ENCODE results near the gene ULBP3. TPM values are rescaled to one million over a fixed set of nuclear protein-coding genes. Genes with fewer than 3 reads are reported as not detected.
A peak's percentile ranks its signal among the peaks of the same experiment; 100 is the strongest.

ULBP3 gene
- total and polyA plus RNA-seq, 9 of the 15 experiments (the other 6 are each of a cell fraction or from before 2014, with no cell fraction given) = 0.25 to 0.33 TPM; not detected in 7

DNA sequence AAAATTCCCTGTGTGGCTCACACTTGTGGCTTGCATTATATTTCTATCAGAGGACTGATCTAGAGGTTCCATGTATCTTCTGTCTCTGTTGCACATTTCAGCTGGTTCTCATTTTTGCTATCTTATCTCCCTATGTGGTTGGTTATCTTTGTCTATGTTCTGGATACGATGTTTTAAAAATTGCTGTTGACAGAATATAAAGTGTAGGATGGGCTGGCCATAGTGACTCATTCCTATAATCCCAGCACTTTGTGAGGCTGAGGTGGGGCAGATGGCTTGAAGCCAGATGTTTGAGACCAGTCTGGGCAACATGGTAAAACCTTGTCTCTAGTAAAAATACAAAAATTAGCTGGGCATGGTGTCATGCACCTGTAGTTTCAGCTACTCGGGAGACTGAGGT lies 9.9 kb upstream of the ULBP3 start (continued):
- TF ChIP-seq, protein P1, sequence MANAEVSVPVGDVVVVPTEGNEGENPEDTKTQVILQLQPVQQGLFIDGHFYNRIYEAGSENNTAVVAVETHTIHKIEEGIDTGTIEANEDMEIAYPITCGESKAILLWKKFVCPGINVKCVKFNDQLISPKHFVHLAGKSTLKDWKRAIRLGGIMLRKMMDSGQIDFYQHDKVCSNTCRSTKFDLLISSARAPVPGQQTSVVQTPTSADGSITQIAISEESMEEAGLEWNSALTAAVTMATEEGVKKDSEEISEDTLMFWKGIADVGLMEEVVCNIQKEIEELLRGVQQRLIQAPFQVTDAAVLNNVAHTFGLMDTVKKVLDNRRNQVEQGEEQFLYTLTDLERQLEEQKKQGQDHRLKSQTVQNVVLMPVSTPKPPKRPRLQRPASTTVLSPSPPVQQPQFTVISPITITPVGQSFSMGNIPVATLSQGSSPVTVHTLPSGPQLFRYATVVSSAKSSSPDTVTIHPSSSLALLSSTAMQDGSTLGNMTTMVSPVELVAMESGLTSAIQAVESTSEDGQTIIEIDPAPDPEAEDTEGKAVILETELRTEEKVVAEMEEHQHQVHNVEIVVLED (CRISPR knock-in tag; IDR thresholded peaks at IDR 0.05) = peak; percentile 28; the same call in 1 of the 2 replicates
- TF ChIP-seq ZEB2 (IDR thresholded peaks at IDR 0.05) (peak; percentile 60; the same call in 1 of the 2 replicates), TRIM24 (IDR thresholded peaks at IDR 0.05) (peak in 1 of 2 experiments; percentile 58; a peak in 1 of 4 replicates), JUN (IDR thresholded peaks at IDR 0.05; ENCODE audit: borderline replicate concordance, low read depth, low read length) (peak; percentile 67), JUN (CRISPR knock-in tag; IDR thresholded peaks at IDR 0.05; ENCODE audit: borderline replicate concordance) (no peak), DMBX1 (CRISPR knock-in tag; IDR thresholded peaks at IDR 0.05; ENCODE audit: borderline replicate concordance) (peak; percentile 33; the same call in 1 of the 2 replicates), BCOR (IDR thresholded peaks at IDR 0.05) (peak; percentile 63; the same call in 1 of the 2 replicates), ZNF76 (CRISPR knock-in tag; IDR thresholded peaks at IDR 0.05; ENCODE audit: borderline replicate concordance) (0 out of 2 replicates have a peak, but pooled peaks have one; percentile 22), ATF7 (IDR thresholded peaks at IDR 0.05) (peak; percentile 43; the same call in 1 of the 2 replicates), NFIC (IDR thresholded peaks at IDR 0.05) (peak; percentile 87), HNRNPL (IDR thresholded peaks at IDR 0.05; ENCODE audit: low read depth, low read length) (no peak), KDM5B (IDR thresholded peaks at IDR 0.05; ENCODE audit: insufficient replicate concordance, low read depth, low read length) (no peak), ELF4 (CRISPR knock-in tag; IDR thresholded peaks at IDR 0.05) (peak; percentile 88), KLF16 (IDR thresholded peaks at IDR 0.05) (peak; percentile 82), CHCHD3 (CRISPR knock-in tag; IDR thresholded peaks at IDR 0.05) (no peak), EP300 (IDR thresholded peaks at IDR 0.05; ENCODE audit: low read length) (peak; percentile 57; the same call in 1 of the 2 replicates), ZNF644 (tag; IDR thresholded peaks at IDR 0.05; ENCODE audit: low read depth) (peak; percentile 75; the same call in 1 of the 2 replicates), CBFA2T2 (conservative IDR thresholded peaks at IDR 0.05) (peak; percentile 78)
- TF ChIP-seq, protein P2, sequence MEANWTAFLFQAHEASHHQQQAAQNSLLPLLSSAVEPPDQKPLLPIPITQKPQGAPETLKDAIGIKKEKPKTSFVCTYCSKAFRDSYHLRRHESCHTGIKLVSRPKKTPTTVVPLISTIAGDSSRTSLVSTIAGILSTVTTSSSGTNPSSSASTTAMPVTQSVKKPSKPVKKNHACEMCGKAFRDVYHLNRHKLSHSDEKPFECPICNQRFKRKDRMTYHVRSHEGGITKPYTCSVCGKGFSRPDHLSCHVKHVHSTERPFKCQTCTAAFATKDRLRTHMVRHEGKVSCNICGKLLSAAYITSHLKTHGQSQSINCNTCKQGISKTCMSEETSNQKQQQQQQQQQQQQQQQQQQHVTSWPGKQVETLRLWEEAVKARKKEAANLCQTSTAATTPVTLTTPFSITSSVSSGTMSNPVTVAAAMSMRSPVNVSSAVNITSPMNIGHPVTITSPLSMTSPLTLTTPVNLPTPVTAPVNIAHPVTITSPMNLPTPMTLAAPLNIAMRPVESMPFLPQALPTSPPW (CRISPR knock-in tag; IDR thresholded peaks at IDR 0.05) = peak; percentile 49; the same call in 1 of the 2 replicates
- TF ChIP-seq, protein P3, sequence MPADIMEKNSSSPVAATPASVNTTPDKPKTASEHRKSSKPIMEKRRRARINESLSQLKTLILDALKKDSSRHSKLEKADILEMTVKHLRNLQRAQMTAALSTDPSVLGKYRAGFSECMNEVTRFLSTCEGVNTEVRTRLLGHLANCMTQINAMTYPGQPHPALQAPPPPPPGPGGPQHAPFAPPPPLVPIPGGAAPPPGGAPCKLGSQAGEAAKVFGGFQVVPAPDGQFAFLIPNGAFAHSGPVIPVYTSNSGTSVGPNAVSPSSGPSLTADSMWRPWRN (IDR thresholded peaks at IDR 0.05; ENCODE audit: low read depth) = peak; percentile 95
- TF ChIP-seq, protein P4, sequence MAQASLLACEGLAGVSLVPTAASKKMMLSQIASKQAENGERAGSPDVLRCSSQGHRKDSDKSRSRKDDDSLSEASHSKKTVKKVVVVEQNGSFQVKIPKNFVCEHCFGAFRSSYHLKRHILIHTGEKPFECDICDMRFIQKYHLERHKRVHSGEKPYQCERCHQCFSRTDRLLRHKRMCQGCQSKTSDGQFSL (CRISPR knock-in tag; IDR thresholded peaks at IDR 0.05) = no peak
- TF ChIP-seq, protein P4 (tag; IDR thresholded peaks at IDR 0.05) = no peak
